AG04449 (cell line): Measurements from ENCODE around the gene TNS4.

Experiments used
- CTCF ChIA-PET: fragments of 350-600 bp; formaldehyde crosslinking; extraction: SDS; loops from one replicate; lab custom pipeline; 2021; ENCODE audit warnings: antibody characterized with exemption; lab: Yijun Ruan, JAX
- POLR2A ChIA-PET: fragments of 400-600, 350-600 bp; formaldehyde crosslinking; extraction: SDS; loops from one replicate; lab custom pipeline; 2020; ENCODE audit warnings: antibody characterized with exemption, inconsistent platforms; lab: Yijun Ruan, JAX
- DNase-seq: peaks from one replicate; pipeline ENCODE4 v3.0.0-alpha.2; 2010; ENCODE audit warnings: low read depth, low spot score
- H3K4me3 ChIP-seq: 2 replicates; pipeline ENCODE4 v1.5.1; 2011; ENCODE audit warnings: low read depth, mild to moderate bottlenecking, control low read depth, low read length
- TF ChIP-seq, protein P1 (sequence below): IDR thresholded peaks from one replicate; pipeline ENCODE4 v1.5.1; 2011; ENCODE audit warnings: mild to moderate bottlenecking, moderate library complexity, low read length, control low read depth, inconsistent platforms; ENCODE audit not compliant: insufficient read depth; ENCODE audit errors: missing control alignments

Gene TNS4

DNA sequence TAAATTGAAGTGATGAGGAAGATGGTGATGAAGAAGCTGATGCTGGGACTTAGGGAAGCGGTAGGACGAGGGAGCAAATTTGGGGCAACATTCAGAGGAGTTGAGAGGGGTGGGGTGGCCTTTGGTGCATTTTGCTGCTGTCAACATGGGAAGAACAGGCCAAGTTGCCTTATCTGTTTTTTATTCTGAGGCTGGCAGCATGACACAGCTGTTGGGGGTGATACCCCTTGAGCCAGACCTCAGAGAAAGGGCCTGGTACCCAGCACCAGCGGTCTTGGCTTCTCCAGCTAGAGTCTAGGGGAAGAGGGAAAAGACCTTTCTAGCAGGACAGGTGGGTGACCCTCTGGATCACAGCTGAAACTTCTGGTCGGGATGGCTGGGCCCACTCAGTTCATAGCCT lies 53.6 kb downstream of the TNS4 start:
- ChIA-PET CTCF (interaction anchor here (1.2 to 16.8 kb wide), 8 partner anchors 8 to 1215 kb away, joined by 3 to 337 read pairs (median 8); no protein-coding TSS in a partner anchor), POLR2A (interaction anchor here (1.2 to 2.5 kb wide), 4 partner anchors 10 to 104 kb away, joined by 3 to 13 read pairs (median 6); no protein-coding TSS in a partner anchor)
- DNase-seq = no peak

DNA sequence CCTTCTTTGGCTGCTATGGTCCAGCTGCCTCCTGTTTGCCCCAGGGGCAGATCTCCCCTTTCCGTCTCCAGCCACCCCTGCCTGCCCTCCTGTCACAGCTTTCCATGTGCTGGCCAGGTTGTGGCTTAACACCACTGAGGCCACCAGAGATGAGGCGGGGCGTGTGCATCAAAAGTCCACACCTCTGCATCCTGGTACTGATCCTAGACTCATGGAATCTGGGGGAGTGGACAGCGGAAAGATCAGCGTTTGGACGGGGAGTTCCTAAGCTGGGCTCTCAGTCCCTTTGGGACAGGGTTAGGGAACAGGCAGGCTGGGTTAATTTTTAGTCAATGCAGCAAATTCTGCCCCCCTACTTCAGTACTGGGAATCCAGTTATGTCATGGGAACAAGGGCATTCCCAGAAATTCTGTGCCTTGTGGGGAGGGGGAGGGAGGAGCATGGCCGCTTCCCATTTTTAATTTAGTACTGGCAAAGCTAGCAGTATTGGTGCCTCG lies 54.2 kb downstream of the TNS4 start:
- TF ChIP-seq, protein P1, sequence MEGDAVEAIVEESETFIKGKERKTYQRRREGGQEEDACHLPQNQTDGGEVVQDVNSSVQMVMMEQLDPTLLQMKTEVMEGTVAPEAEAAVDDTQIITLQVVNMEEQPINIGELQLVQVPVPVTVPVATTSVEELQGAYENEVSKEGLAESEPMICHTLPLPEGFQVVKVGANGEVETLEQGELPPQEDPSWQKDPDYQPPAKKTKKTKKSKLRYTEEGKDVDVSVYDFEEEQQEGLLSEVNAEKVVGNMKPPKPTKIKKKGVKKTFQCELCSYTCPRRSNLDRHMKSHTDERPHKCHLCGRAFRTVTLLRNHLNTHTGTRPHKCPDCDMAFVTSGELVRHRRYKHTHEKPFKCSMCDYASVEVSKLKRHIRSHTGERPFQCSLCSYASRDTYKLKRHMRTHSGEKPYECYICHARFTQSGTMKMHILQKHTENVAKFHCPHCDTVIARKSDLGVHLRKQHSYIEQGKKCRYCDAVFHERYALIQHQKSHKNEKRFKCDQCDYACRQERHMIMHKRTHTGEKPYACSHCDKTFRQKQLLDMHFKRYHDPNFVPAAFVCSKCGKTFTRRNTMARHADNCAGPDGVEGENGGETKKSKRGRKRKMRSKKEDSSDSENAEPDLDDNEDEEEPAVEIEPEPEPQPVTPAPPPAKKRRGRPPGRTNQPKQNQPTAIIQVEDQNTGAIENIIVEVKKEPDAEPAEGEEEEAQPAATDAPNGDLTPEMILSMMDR = no peak
- DNase-seq = no peak
- CTCF ChIA-PET = interaction anchor here (0.6 to 16.8 kb wide), 8 partner anchors 9 to 1216 kb away, joined by 3 to 337 read pairs (median 6); no protein-coding TSS in a partner anchor
- POLR2A ChIA-PET = interaction anchor here (0.6 to 2.5 kb wide), 4 partner anchors 10 to 86 kb away, joined by 3 to 13 read pairs (median 5); no protein-coding TSS in a partner anchor
- peak overlapping the region; percentile 99 for H3K4me3 ChIP-seq

More for the DNA sequence above, 53.6 kb downstream of the TNS4 start:
- H3K4me3 ChIP-seq = peak overlapping the region; percentile 99
- TF ChIP-seq, protein P1 = no peak

DNA sequence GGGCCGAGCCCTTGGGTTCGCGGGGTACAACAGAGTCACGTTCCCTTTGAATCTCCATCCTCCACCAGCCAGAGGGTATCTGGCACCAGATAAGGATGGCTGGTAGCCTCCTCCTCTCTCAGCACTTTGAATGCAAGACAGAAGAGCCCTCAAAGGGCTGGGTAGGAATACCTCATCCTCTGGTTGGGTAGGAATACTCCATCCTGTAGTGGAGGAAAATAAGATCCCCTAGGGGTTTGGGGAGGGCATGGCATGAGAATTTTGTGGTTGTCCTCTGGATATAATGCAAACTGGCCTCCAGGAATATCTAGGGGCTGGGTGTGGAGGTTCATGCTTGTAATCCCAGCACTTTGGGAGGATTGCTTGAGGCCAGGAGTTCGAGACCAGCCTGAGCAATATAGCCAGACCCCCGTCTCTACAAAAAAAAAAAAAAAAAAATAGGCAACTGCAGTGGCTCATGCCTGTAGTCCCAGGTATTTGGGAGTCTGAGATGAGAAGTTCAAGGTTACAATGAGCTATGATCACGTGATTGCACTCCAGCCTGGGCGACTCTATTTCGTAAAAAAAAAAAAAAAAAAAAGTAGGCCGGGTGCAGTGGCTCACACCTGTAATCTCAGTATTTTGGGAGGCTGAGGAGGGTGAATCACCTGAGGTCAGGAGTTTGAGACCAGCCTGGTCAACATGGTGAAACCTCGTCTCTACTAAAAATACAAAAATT lies 55.5 kb downstream of the TNS4 start:
- no peak for DNase-seq
- TF ChIP-seq, protein P1 = no peak
- ChIA-PET CTCF (interaction anchor here (0.9 to 16.8 kb wide), 8 partner anchors 8 to 114 kb away, joined by 3 to 337 read pairs (median 10); no protein-coding TSS in a partner anchor), POLR2A (interaction anchor here (0.7 to 1.4 kb wide), 2 partner anchors 12 to 86 kb away, joined by 3 to 4 read pairs; no protein-coding TSS in a partner anchor)
- peak overlapping the region; percentile 99 for H3K4me3 ChIP-seq

DNA sequence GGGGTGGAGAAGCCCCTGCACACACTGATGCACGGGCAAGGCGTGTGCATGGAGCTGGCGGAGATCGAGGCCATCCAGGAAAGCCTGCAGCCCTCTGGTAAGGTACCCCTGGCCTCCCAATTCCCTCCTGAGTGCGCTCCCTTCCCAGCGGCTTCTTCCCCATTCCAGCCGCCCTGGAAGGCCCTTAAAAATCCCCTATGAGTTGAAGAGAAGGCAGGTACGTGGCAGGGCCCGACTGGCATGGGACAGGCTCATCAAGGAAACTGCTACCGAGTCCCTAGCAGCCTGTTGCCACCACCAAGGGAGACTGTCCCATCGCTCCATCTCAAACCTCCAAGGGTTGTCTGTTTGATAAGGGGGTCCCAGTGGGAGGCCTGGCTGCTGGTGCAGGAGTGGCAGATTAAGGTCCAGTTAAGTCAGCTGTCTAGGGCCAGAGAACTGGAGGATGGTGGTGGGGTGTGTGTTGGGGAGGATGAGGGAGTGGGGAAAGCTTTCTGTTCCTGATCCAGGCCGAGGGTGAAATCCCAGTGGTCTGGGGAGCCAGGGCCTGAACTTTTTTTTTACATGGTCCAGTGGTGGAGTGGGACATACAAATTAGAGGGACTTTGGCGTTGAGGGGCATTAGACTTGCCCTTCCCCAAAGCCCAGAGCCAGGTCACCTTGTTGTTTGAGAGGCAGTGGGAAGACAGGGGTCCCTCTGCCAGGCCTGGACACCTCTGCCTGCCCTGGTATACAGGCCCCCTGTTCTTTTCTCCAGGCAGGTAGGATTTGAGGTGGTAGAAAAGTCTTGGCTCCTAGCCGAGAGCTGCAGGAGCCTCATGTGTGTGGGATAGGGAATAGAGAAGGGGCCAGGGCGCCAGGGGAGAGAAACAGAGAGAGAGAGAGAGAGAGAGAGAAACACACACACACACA lies 57.2 kb downstream of the TNS4 start:
- POLR2A ChIA-PET = interaction anchor here (0.5 to 3.1 kb wide), 18 partner anchors 8 to 116 kb away, joined by 3 to 25 read pairs (median 6); partner anchors contain the start of gene TOP2A
- CTCF ChIA-PET = interaction anchor here (0.6 to 16.8 kb wide), 19 partner anchors 9 to 1224 kb away, joined by 3 to 337 read pairs (median 4); partner anchors contain the start of genes GJD3 and TOP2A
- peak overlapping the region; percentile 99 for H3K4me3 ChIP-seq
- TF ChIP-seq, protein P1 = no peak
- DNase-seq = no peak

DNA sequence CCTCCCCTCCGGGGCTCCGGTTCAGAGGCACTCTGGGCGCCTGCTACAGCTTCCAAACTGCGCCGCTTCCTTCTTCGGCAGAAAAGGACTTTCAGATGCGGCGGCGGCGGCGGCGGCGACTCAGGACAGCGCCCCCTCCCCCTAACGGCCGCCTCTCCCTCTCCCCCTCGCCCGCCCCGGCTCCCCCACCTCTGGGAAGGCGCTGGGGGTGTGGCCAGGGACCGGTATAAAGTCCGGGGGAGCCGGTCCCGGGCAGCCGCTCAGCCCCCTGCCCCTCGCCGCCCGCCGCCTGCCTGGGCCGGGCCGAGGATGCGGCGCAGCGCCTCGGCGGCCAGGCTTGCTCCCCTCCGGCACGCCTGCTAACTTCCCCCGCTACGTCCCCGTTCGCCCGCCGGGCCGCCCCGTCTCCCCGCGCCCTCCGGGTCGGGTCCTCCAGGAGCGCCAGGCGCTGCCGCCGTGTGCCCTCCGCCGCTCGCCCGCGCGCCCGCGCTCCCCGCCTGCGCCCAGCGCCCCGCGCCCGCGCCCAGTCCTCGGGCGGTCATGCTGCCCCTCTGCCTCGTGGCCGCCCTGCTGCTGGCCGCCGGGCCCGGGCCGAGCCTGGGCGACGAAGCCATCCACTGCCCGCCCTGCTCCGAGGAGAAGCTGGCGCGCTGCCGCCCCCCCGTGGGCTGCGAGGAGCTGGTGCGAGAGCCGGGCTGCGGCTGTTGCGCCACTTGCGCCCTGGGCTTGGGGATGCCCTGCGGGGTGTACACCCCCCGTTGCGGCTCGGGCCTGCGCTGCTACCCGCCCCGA lies 58.0 kb downstream of the TNS4 start, which contains the start of gene IGFBP4:
TSS of gene IGFBP4 (plus strand) at position 255 of the 792 bp plus-strand sequence. CDS start at position 541, 286 bp downstream.
- H3K4me3 ChIP-seq = peak within 1 kb of the TSS; percentile 99
- POLR2A ChIA-PET = interaction anchor here (0.5 to 3.1 kb wide), 19 partner anchors 9 to 116 kb away, joined by 3 to 25 read pairs (median 5); partner anchors contain the start of gene TOP2A
- no peak for DNase-seq
- TF ChIP-seq, protein P1 = peak; percentile 84
- CTCF ChIA-PET = interaction anchor here (0.6 to 16.8 kb wide), 25 partner anchors 9 to 1224 kb away, joined by 3 to 337 read pairs (median 4); partner anchors contain the start of genes GJD3 and TOP2A
